ELR (cell line): ENCODE measurements around the gene SPTBN4.
"Not testable (repeated sequence)": the region's sequence is repeated elsewhere in the genome, so short reads cannot be mapped to it uniquely, and the experiment has no call there.

ENCODE experiments used
- DNase-seq: peaks from one replicate; pipeline ENCODE4 v3.0.0-alpha.2; 2015; ENCODE audit warnings: low read depth

SPTBN4 gene

DNA sequence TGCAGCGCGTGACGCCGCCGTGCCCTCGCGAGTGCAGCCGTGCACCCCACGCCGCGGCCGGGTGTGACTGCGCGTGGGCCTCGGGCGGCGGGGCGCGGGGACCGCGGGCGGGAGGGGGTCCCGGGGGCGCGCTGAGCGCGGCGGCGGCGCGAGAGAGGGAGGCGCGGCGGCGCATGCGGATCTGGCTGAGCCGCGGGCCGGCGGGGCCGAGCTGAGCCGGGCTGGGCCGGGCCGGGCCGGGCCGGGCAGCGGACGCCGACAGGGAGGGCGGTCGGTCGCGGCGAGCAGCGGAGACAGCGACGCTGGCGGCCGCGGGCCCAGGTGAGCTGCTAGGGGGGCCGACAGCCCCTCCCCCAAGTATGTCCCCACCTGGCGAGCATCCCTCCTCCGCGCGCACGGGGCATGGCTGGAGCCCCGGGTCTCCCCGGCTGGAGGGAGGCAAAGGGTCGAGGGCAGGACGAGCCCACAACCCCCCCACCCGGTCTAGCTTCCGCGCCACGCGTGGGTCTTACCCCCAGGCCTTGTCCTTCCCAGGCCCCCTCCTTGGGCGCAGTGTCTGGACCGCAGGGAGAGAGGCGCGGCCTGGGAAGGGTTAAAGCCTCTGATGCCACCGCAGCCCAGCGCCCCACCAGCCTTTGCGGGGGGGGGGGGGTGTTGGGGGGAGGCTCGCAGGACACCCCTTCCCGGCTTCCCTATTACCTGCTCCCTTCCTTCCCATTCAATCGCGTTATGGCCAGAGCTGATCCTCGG, at the start of gene SPTBN4:
SPTBN4 (plus strand) TSS at position 17 of the 750 bp plus-strand sequence. CDS start 5,621 bp downstream, outside the sequence.
- no peak for DNase-seq

DNA sequence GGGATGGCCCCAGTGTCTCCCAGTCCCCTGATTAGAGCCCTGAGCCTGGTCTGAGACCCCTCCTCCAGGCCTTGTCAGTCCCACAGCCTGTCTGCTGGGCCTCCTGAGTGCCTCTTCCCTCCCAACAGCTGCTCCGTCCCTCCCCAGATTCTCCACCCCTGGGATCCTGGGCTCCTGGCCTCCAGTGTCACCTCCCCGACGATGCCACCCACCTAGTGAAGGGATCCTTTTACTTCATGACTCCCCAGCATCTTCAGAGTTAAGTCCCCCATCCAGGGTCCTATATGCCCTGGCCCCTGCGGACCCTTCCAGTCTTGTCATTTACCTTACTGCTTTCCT, 49.2 kb upstream of the SPTBN4 start:
- DNase-seq: no peak

DNA sequence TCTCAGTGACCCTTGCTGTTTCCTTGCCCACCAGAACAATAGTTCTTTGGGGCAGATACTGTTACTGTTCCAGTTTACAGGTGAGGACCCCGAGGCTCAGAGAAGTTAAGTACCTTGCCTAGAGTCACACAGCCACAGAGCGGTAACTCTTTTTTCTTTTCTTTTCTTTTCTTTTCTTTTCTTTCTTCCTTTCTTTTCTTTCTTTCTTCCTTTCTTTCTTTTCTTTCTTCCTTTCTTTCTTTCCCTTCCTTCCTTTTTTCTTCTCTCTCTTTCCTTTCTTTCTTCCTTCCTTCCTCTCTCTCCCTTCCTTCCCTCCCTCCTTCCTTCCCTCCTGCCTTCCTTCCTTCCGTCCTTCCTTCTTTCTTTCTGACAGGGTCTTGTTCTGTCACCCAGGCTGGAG, 48.8 kb upstream of the SPTBN4 start:
- no peak for DNase-seq

DNA sequence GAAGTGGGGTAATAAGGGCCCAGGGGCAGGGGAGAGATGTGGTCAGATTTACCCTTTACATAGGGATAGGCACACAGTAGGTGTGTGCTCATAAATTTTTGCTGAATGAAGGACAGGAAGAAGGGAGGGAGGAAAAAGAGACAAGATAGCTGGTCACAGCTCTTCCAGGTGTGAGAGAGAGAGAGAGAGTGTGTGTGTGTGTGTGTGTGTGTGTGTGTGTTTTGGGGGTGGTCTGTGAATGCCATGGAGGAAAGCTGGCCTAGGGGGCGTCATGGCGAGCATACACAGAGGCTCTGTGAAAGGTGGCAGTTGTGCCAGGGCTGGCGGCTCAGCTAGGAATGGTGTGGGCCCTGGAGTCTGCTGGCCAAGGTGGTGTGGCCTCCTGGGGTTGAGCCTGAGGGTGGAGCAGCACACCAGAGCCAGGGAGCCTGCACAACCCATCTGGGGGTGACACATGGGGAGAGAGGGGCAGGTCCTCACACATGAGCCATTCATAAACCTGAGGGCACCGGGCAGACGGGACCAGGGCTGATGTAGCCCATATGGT, 47.7 kb upstream of the SPTBN4 start:
- no peak for DNase-seq

DNA sequence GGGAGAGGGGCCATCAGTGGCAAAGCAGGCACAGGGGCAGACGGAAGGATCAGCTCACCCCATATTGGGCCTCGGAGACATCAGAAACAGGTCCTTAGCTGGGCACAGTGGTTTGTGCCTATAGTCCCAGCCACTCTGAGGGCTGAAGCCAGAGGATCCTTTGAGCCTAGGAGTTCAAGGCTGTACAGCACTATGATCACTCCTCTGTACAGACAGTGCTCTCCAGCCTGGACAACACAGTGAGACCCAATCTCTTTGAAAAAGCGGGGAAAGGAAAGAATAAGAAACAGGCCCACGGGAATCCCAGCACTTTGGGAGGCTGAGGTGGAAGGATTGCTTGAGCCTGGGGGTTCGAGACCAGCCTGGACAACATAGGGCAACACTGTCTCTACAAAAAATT, 47.0 kb upstream of the SPTBN4 start:
- no peak for DNase-seq

DNA sequence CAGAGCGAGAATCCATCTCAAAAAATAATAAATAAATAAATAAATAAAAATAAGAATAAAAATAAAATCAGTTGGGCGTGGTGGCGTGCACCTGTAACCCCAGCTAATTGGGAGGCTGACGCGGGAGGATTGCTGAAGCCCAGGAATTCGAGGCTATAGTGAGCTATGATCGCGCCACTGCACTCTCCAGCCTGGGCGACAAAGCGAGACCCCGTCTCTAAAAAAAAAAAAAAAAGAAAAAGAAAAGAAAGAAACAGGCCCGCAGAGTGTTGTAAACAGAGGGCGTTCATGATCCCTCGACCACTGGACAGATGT, 46.4 kb upstream of the SPTBN4 start:
- no peak for DNase-seq

DNA sequence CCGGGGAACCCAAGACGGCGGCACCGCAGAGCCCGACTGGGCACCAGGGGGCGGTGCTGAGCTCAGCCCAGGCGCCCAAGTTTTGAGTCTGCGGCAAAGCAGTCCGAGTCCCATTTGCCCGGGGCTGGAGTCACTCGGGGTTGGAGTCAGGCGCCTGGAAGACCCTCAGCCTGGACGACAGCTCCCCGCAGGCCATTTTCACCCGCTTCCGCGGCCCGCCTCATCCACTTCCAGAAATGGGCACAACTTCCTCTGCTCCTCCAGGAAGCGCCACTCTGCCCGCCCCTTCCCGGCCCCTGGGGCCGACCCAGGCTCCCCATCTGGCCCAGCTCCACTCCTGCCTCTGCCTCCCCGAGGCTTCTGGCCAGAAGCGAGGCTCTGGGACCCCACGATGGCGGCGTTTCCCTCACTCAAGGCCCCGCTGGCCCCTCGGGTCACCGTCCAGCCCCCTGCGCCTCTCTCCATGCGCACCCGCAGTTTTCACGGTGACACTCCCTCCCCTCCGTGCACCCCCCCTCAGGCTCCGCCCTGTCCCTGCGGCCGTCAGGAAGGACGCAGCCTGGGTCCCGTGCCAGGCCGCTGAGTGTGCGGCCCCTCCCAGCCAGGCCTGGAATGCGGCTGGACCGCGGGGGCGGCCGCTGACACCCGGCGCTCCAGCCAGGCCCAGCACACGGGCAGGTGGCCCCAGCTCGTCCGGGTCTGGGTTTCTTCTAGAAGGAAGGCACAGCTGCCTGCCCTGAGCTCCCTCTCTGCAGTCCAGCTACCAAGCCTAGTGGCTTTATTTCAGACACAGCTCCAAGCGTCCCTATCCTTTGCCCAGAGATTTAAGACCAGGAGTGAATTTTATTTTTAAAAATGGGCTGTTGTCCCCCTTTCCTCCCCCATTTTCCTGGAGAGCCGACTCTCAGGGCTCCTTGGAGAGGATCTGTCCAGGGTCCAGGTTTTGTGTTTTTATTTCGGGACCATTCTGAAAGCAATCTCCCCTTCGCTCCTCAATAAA, 45.7 kb upstream of the SPTBN4 start:
- DNase-seq: peak; percentile 94

DNA sequence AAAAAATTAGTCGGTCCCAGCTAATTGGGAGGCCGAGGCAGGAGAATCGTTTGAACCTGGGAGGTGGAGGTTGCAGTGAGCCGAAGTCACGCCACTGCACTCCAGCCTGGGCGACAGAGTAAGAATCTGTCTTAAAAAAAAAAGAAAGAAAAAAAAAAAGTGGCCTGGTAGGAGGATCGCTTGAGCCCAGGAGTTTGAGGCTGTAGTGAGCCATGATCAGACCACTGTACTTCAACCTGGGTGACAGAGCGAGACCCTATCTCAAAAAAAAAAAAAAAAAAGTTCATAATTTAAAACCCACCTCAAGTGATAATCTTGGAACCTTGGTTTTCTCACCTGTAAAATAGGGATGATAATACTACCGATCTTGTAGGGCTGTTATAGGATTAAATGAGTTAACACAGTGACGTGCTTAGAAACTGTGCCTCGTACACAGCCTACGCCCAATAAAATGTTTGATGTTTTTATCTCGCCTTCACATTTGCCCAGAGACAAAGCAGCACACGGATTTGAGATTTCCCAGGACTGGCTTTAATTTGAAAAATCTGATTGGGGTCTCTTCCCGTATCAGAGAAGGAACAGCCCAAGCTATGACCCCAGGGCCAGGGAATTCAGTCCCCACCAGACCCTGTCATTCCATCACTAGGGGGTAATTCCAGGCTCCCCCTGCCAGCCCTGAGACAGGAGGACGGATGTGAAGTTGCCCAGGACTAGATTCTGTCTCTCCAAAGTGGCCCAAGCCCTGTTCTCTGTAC, 44.6 kb upstream of the SPTBN4 start:
- DNase-seq: no peak

DNA sequence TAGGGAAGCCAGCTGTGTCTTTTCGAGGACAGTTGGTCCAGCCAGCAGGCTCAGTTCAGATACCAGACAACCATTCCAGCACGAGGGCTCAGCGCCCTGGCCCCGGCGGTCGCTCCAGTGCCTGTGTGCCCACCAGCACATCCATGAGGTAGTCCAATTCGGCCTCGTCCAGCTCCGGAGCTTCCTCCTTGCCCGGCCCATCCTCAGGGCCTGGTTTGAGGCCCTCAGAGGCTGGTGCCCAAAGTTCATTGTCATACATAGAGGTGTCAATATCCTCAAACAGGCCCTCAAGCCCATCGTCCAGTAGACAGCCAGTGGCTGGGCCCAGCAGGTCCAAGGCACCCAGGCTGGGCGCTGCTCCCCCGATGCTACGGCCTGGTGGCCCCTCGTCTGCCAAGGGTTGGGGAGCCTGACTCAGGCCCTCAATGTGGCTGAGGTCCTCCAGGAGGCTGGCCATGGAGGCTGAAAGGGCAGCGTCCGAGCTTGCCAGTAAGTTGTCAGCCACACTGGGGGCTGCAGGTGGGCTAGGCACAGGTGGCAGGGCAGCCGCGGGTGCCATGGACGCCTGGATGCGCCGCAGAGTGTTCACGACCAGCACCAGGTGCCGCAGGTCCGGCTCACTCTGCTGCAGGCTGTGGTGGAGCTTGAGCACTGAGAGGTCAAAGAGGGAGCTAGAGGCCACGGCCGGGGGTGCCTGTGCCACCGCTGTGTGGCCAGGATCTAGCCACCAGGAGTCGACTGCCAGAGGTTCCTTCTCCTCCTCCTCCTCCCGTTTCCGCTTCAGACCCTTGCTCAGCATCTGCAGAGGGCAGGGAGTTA, 43.8 kb upstream of the SPTBN4 start:
- DNase-seq: no peak

DNA sequence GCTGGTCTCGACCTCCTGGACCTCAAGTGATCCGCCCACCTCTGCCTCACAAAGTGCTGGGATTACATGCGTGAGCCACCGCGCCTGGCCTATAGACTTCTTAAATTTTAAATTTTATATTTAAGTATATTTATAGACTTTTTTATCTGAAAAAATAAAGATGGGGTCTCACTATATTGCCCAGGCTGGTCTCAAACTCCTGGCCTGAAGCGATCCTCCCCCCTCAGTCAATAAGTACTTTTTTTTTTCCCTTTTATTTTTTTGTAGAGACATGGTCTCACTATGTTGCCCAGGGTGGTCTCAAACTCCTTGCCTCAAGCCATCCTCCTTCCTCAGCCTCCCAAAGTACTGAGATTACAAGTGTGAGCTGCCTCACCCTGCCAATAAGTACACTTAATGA, 42.9 kb upstream of the SPTBN4 start:
- no peak for DNase-seq

DNA sequence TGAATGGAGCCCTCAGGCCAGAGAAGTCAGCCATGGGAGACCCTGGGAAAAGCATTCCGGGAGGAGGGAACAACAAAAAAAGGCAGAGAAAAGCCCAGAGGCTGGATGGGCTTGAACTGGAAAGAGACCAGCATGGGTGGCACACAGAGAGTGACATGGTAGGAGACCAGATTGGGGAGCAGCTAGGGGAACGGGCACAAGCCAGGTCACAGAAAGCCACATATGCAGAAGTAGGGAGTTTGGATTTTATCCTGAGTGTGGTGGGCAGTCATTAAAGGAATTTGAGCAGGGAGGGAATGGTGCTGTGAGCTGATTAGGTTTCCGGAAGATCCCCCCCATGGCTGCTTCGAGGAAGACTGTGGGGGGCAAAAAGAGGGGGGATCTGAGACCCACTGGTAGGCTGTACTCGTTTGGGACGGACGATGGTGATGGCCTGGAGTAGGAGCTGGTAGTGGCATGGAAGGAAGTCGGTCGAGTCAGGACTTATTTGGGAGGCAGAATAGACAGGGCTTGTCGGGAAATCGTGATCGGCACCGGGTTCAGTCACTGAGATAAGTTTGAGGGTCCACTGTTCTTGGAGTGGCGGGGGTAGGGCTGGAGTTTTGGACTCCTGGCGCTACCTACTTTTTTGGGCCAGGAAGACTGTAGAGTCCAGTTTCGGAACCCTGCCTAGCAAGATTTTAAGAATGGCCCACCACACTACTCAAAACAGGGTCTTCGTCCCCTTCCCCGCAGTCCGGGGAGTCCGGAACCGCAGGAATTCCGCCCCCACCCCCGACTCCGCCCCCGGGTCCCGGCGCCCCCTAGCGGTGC, 42.0 kb upstream of the SPTBN4 start:
- DNase-seq: peak; percentile 40

DNA sequence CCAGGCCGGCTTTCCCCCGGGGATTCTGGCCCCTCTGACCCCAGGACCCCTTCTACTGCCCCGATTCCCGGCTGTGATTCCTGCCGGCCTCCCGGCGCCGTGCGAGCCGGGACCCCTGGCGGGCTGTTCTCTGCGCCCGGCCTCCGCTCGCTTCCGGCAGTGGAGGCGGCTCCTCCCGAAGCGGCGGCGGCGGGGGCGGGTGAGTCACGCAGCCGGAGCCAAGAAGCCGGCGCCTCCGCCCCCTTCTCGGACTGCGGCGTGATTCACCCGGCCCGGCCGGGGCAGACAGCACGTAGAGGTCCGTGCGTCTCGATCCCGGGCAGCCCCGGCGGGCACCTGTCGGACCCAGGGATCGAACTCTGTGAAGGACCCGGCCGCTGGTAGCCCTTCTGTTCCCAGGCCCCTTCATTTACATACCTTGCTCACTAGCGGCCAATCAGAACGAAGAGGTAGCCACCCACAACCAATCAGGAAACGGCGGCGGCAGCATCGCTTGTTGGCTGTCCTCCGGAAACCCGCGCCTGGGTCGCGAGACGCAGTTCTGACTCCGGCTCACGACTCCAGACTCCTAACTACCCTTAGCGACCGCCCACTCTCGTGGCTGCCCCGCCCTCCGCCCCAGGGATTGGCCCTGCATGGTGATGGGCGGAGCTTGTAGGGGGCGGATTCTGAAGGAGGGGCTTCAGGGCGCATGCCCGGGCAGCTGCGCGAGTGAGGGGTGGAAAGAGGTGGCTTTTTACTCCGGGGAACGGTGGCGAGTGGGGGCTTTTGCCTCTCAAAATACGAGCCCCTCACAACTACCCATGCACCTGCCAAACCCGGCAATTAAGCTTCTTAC, 41.1 kb upstream of the SPTBN4 start, which contains the start of gene SERTAD1:
SERTAD1 (minus strand) TSS at position 543 of the 838 bp plus-strand sequence. CDS start 2,446 bp downstream, outside the sequence.
- DNase-seq: peak; percentile 98

DNA sequence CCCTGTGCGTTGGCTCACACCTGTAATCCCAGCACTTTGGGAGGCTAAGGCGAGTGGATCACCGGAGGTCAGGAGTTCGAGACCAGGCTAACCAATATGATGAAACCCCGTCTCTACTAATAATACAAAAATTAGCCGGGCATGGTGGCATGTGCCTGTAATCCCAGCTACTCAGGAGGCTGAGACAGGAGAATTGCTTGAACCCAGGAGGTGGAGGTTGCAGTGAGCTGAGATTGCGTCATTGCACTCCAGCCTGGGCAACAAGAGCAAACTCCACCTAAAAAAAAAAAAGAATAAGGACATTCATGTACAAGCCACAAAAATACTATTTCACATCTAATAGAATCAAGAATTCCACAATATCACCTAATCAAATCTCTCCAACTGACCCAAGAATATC, 38.6 kb upstream of the SPTBN4 start:
- not testable (repeated sequence) for DNase-seq

DNA sequence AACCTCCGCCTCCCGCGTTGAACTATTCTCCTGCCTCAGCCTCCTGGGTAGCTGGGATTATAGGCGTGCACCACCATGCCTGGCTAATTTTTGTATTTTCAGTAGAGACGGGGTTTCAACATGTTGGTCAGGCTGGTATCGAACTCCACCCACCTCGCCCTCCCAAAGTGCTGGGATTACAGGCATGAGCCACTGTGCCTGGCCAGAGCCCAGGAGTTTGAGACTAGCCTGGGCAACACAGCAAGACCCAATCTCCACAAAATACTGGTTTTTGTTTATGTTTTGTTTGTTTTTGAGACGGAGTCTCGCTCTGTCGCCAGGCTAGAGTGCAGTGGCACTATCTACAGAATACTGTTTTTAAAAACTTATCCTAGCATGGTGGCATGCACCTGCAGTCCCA, 36.6 kb upstream of the SPTBN4 start:
- DNase-seq: not testable (repeated sequence)

DNA sequence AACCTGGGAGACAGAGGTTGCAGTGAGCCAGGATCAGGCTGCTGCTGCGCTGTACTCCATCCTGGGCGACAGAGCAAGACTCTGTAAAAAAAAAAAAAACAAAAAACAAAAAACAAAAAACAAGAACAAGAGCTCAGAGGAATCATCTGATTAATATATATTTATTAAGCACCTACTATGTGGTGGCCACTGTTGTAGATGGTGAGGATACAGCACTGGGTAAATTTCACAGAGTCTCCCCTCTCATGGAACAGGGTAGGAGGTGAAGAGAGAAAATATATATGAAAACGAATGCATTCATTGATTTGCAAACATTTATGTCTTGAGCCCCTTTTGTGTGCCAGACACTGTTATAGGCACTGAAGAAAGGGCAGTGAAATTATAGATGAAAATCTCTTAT, 35.1 kb upstream of the SPTBN4 start:
- no peak for DNase-seq

DNA sequence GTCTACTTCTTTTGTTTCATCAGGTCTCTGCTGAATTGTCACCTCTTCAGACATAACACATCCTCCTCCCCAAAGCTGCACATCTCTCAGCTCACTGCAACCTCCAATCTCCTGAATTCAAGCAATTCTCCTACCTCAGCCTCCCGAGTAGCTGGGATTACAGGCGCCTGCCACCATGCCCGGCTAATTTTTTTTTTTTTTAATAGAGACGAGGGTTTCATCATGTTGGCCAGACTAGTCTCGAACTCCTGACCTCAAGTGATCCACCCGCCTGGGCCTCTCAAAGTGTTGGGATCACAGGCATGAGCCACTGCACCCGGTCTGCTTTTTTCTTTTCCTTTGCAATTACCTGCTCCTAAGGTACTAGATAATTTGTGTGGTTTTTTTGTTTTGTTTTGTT, 34.0 kb upstream of the SPTBN4 start:
- not testable (repeated sequence) for DNase-seq

DNA sequence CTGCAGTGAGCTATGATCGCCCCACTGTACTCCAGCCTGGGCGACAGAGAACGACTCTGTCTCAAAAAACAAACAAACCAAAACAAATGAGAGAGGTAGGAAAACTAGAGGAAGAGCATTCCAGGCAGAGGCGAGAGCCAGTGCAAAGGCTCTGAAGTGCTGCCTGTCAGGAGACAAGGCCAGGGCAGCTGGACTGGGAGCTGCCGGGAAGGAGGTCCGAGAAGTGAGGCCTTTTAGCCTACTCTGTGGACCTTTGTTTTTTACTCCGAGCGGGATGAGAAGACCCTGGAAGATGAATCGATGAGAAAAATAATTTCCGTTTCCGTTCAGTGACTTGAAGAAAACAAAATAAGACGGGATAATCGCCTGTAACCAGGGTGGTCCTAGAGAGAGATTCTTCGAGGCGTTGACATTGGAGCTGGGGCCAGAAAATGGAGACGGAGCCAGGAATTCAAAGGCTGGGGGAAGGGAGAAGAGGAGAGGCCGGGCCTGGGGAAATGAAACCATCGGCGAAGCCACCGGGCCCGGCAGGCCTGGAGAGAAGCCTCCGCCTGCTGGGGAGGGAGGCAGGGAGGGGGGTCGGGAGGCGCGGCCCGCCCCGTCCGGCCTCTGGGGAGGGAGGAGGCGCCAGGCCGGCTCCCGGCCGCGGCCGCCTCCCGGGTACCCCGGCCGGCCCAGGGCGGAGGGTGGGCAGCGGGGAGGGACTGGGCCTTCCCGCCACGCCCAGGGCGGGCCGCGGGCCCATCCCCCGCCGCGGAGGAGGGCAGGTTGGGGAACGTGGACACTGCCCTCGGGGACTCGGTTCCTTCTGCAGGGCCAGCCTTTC, 33.2 kb upstream of the SPTBN4 start:
- DNase-seq: peak; percentile 92

DNA sequence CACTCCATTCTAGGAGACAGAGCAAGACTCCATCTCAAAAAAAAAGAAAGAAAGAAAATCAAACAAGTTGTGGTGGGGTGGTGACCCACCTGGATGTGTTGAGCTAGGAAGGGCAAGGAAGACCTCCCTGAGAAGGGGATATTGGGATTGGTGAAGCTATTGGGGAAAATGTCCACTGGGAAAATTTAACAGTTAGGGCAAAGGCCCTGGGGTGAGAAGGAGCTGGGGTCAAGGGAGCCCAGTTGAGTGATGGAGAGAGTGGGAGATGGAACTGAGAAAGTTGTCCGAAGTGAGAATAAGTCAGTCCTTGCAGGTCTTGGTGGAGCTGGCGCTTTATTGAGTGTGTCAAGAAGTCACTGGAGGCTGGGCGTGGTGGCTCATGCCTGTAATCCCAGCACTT, 28.5 kb upstream of the SPTBN4 start:
- DNase-seq: no peak
